Measurements from ENCODE around the gene CPEB3. TPM values are rescaled to one million over a fixed set of nuclear protein-coding genes. Genes with fewer than 3 reads are reported as not detected.

Gene CPEB3
- total RNA-seq, 1 experiment from 2014 or later, result 1.0 TPM

DNA sequence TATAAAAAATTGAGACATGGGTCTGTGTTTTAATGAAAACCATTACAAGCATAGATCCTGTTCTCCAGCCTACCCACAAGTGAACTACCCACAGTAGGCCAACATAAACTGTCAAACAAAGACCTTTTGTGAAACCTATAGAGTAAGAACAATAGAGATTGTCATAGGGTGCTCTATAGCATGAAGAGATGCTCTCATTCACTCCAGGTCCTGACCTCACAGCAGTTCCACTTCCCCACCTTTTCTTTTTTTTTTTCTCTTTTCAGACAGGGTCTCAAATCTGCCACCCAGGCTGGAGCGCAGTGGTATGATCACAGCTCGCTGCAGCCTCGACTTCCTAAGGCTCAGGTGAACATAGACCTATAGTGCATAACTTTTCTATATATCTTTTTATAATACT lies 72.3 kb downstream of the CPEB3 start:
- Histone ChIP-seq H2BK12ac (ENCODE audit: insufficient read length, low read depth, low read length) (no peak overlapping the region), H3K23ac (ENCODE audit: insufficient read length, low read depth, low read length) (no peak overlapping the region), H2BK15ac (ENCODE audit: low read depth, low read length) (no peak overlapping the region), H4K8ac (replicated peaks; ENCODE audit: insufficient read length, low read depth, low read length) (no peak overlapping the region), H3K4me2 (ENCODE audit: insufficient read depth, insufficient read length, low read length) (no peak overlapping the region), H3K9ac (ENCODE audit: extremely low read depth, insufficient read length, low read length) (no peak overlapping the region), H3K23me2 (ENCODE audit: insufficient read length, low read depth, low read length, poor library complexity, severe bottlenecking) (no peaks in the 10 kb centered on the region), H3K14ac (ENCODE audit: insufficient read depth, low read length) (no peak overlapping the region), H3K56ac (ENCODE audit: insufficient read length, low read depth, low read length) (no peak overlapping the region), H4K91ac (ENCODE audit: insufficient read length, low read depth, low read length) (no peak overlapping the region), H4K5ac (ENCODE audit: insufficient read length, low read depth, low read length) (no peak overlapping the region), H3K27me3 (ENCODE audit: insufficient read depth, low read length) (no peaks in the 10 kb centered on the region), H3K4ac (ENCODE audit: low read depth, low read length) (no peak overlapping the region), H4K20me1 (ENCODE audit: control insufficient read depth, insufficient read depth, insufficient read length) (no peaks in the 10 kb centered on the region), H3K79me1 (ENCODE audit: insufficient read depth, low read depth, low read length, poor library complexity, severe bottlenecking) (no peaks in the 10 kb centered on the region), H3K27ac (ENCODE audit: insufficient read length, low read depth, low read length) (no peak overlapping the region), H2AFZ (ENCODE audit: low read length) (no peak overlapping the region), H2BK20ac (ENCODE audit: low read depth, low read length, poor library complexity, severe bottlenecking) (no peak overlapping the region), H3K9me3 (ENCODE audit: control insufficient read depth, low read depth, low read length) (no peaks in the 10 kb centered on the region), H3K79me2 (ENCODE audit: insufficient read depth, low read length) (no peaks in the 10 kb centered on the region), H3K4me1 (ENCODE audit: insufficient read depth, low read length) (peaks cover 2% of the 10 kb centered on the region; the same call in 1 of the 2 replicates), H2AK5ac (ENCODE audit: insufficient read length, low read length) (no peak overlapping the region), H2BK5ac (ENCODE audit: insufficient read length, low read length) (no peak overlapping the region), H3T11ph (ENCODE audit: low read length) (no peak overlapping the region), H2BK120ac (ENCODE audit: low read depth, low read length, poor library complexity, severe bottlenecking) (no peak overlapping the region), H3K18ac (ENCODE audit: insufficient read length, low read depth, low read length) (no peak overlapping the region)
- Mint-ChIP-seq H3K27ac (no peak overlapping the region), H3K9me3 (no peaks in the 10 kb centered on the region), H3K27me3 (ENCODE audit: low read depth) (no peaks in the 10 kb centered on the region), H3K4me1 (peaks cover 16 to 23% of the 10 kb centered on the region in 2 experiments), H3K36me3 (ENCODE audit: insufficient read depth in 1 of 3, low read depth in 3 of 3) (no peaks in the 10 kb centered on the region), H3K4me3 (no peak overlapping the region)
- no peak for DNase-seq
- TF ChIP-seq, protein P1, sequence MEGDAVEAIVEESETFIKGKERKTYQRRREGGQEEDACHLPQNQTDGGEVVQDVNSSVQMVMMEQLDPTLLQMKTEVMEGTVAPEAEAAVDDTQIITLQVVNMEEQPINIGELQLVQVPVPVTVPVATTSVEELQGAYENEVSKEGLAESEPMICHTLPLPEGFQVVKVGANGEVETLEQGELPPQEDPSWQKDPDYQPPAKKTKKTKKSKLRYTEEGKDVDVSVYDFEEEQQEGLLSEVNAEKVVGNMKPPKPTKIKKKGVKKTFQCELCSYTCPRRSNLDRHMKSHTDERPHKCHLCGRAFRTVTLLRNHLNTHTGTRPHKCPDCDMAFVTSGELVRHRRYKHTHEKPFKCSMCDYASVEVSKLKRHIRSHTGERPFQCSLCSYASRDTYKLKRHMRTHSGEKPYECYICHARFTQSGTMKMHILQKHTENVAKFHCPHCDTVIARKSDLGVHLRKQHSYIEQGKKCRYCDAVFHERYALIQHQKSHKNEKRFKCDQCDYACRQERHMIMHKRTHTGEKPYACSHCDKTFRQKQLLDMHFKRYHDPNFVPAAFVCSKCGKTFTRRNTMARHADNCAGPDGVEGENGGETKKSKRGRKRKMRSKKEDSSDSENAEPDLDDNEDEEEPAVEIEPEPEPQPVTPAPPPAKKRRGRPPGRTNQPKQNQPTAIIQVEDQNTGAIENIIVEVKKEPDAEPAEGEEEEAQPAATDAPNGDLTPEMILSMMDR (conservative IDR thresholded peaks at IDR 0.05), result no peak
- WGBS (ENCODE audit: extremely low coverage, insufficient read length, low lambda C conversion rate), result no CpG with 5 or more reads among the region's 3 CpGs
